Measurements from ENCODE around the gene TIMP2. TPM values are rescaled to one million over a fixed set of nuclear protein-coding genes. Genes with fewer than 3 reads are reported as not detected.

Gene TIMP2
- total RNA-seq, 1 donor from 2014 or later: 34.1 TPM

- DNase-seq (ENCODE audit: low read depth, low spot score): peak; percentile 84
These were observed 106.3 kb downstream of the TIMP2 start for GRCh38 chr17:78818932-78819331.

DNA sequence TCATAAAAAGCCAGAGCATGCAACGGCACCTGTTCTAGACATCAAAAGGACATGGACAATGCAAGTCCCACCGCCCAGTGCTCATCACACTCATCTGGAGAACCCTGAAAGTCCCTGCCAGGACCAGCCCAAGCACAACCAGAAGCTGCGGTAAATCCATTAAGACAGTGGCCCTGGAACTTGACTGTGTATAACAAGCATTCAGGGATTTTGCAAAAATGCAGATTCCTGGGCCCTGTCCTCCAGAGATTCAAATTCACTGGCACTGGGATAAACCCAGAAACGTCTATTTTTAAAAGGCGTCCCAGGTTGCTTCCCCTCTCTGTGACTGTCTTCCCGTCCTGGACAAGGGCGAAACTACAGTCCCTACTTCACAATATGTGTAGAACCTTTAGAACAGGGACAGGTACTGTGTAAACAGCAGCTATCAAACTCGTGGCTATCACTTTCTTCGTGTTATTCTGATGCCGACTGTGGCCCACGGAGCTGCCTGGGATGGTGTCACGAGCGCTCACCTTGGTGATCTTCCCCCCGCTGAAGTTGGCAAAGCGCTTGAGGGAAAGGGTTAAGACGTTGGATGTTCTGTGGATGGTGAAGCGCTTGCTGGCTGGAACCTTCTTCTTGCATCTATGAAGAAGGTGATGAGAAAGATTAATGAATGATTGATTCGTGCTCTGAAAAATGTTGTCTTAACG, 106.9 kb downstream of the TIMP2 start:
- DNase-seq (ENCODE audit: low read depth, low spot score): no peak

DNA sequence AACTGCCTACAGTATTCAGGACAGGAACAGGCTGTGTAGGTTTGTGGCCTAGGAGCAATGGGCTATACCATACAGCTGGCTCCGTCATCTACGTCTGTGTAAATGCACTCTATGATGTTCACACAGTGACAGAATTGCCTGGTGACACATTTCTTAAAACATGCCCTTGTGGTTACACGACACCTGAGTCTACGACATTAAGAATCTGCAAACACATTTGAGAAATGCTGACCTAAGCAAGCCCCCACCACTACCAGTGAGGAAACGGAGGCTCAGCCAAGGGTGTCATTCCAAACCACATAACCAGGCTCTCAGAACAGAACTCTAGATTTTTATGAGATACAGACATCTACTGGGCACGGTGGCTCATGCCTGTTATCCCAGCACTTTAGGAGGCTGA, 108.1 kb downstream of the TIMP2 start:
- no peak for DNase-seq (ENCODE audit: low read depth, low spot score)

DNA sequence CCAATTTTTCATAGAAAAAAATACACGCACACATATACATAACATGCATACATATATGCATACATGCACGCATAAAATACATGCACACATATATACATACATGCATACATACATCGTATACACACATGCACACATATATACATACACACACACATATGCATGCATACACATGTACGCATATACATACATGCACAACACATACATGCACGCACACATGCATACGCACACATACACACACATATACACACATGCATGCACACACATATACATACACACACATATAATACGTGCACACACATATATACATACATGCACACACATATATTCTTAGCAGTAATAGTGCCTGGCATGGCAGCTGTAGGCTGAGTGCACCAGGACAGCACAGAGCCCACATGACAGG, 109.5 kb downstream of the TIMP2 start:
- no peak for DNase-seq (ENCODE audit: low read depth, low spot score)

GRCh38 chr17:78812855-78813254, 112.3 kb downstream of the TIMP2 start:
- no peak for DNase-seq (ENCODE audit: low read depth, low spot score)

- no peak for DNase-seq (ENCODE audit: low read depth, low spot score)
These were observed 117.0 kb downstream of the TIMP2 start for GRCh38 chr17:78808163-78808562.

DNA sequence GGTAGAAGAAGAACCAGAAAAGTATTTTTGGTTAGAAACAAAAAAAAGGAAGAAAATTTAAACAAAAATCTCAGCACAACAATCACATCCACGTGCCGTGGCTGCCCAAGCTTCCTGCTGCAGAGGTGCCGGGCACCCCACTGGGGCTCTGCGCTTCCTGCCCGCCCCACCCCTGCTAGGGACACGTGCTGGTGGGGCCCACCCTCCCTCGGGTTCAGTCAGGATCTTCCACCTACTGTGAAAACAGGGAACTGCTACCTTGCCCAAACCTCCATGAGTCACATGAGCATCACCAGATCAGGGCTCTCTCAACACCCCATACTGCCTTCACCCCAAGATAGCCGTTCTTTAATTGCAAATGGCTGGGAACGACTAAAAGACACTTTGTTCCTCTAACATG, 118.7 kb downstream of the TIMP2 start:
- no peak for DNase-seq (ENCODE audit: low read depth, low spot score)

- no peak for DNase-seq (ENCODE audit: low read depth, low spot score)
These were observed 119.9 kb downstream of the TIMP2 start for GRCh38 chr17:78805301-78805700.

DNA sequence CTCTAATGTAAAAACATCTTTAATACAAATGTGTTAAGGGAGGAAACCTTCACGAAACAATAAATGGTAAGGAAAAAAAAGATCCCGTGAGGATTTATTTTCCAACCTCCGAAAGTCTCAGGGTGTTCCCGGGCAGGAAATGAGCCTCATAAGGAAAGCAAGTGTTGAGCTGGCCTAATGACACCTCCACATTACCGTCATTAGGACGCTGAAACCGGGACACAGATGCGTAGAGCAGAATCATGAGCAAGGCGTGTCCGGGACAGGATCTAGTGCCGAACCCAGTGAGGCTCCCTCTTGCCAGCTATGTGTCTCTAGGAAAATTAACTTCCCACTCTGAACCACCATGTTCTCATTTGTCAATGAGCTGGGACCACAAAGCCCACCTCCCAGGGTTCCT, 120.4 kb downstream of the TIMP2 start:
- no peak for DNase-seq (ENCODE audit: low read depth, low spot score)

DNA sequence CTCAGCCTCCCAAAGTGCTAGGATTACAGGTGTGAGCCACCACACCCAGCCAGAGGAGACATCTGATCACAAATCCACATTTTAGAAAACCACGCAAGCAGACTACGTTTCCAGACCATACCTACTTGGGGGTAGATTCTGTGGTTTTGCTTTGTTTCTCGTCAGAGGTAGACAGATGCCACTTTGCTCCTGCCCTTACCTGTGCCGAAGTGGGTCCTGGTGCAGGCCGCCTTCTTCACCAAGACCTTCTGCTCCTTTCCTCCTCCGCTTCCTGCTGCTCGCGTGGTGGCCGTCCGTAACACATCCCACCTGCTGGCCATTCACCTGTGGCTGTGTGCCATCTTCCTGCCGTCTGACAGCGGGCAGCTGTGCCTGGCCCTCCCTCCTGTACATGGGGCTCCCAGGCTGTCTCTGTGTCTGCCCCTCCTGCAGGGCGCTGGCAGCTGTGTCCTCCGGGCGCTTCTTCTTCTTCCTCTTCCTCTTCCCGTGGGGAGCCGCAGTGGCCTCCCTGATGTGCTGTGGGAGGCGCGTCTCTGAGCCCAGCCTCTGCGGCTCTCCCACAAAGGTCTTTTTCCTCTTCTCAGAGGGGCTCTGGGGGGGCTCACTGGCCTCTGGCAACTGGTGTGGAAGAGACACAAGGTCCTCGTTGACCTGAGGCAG, 121.9 kb downstream of the TIMP2 start:
- no peak for DNase-seq (ENCODE audit: low read depth, low spot score)

Other genes starting within 250 kb of the TIMP2 start
- gene CYTH1, start 143.1 kb downstream of the TIMP2 start, total RNA-seq: 44.1 and 53.9 TPM in 2 replicates
- 18.9 and 19.1 TPM in 2 replicates for gene USP36, start 84.6 kb downstream of the TIMP2 start, total RNA-seq
- 0.73 and 1.3 TPM in 2 replicates for gene CEP295NL, start 22.2 kb downstream of the TIMP2 start, total RNA-seq
- 2.3 and 4.1 TPM in 2 replicates for gene LGALS3BP, start 54.5 kb upstream of the TIMP2 start, total RNA-seq
- gene CANT1, start 84.4 kb upstream of the TIMP2 start, total RNA-seq: 54.4 and 105 TPM in 2 replicates
- 10.7 and 20.2 TPM in 2 replicates for gene C1QTNF1, start 98.8 kb upstream of the TIMP2 start, total RNA-seq
- 11.2 and 16.9 TPM in 2 replicates for gene ENGASE, start 149.4 kb upstream of the TIMP2 start, total RNA-seq

Measured in pulmonary artery endothelial cell (primary cell).